AG04450 (cell line): ENCODE measurements around the gene LRIT3. TPM values are rescaled to one million over a fixed set of nuclear protein-coding genes. Genes with fewer than 3 reads are reported as not detected.

ENCODE experiments used
- CTCF ChIA-PET: fragments of 300-600, 350-600 bp; formaldehyde crosslinking; extraction: SDS; loops from one replicate; lab custom pipeline; 2022; ENCODE audit warnings: antibody characterized with exemption, inconsistent platforms; lab: Charles Lee
- POLR2A ChIA-PET: fragments of 350-600 bp; formaldehyde crosslinking; extraction: SDS; loops from one replicate; lab custom pipeline; 2021; ENCODE audit warnings: antibody characterized with exemption, inconsistent platforms; lab: Yijun Ruan, JAX
- DNase-seq: peaks from one replicate; pipeline ENCODE4 v3.0.0-alpha.2; 2011; ENCODE audit warnings: low read depth, low spot score
- H3K27ac ChIP-seq: one replicate; pipeline ENCODE4 v1.5.1; 2012; ENCODE audit warnings: low read depth, low read length, control low read depth
- H3K27me3 ChIP-seq: one replicate; pipeline ENCODE4 v1.6.0; 2012; ENCODE audit warnings: low read length; ENCODE audit not compliant: control insufficient read depth, insufficient read depth
- H3K4me3 ChIP-seq: 2 replicates; pipeline ENCODE4 v1.5.1; 2011; ENCODE audit warnings: mild to moderate bottlenecking, low read depth, low read length, control low read depth
- H3K9me3 ChIP-seq: 2 replicates; pipeline ENCODE4 v1.5.1; 2012; ENCODE audit warnings: low read length; ENCODE audit not compliant: control insufficient read depth, insufficient read depth
- CTCF ChIP-seq: IDR thresholded peaks from 2 replicates; pipeline ENCODE4 v1.5.1; 2011; ENCODE audit warnings: low read depth, low read length, control low read depth, inconsistent platforms
- polyA plus RNA-seq: library from polyadenylated mRNA; depleted of rRNA; stranded (reverse); fragments of >200 nt; gene quantifications from 2 replicates; pipeline ENCODE4 v1.2.3, GENCODE V29; 2011

Gene LRIT3
- polyA plus RNA-seq, 1 experiment = not detected

DNA sequence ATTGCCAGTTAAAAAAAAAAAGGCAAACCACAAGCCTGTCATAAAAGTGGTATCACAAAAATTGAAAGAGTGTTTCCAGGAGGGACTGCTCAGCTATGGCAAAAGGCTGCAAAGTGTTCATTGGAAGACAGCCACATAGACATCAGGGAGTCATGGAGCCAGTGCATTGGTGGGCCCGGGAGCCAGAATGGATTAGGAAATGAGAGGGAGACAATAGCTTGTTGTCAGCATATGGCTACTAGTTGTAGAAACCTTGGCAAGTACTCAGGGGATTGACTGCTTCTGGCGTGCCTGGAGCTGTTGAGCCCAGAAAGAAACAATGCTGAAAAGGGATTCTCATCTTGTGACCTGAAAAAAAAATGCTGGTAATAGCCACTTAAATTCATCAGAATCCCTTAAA, 27.3 kb upstream of the LRIT3 start:
- TF ChIP-seq CTCF = no peak
- Histone ChIP-seq H3K9me3 (peaks cover 2% of the 10 kb centered on the region; the same call in 1 of the 2 replicates), H3K27me3 (no peaks in the 10 kb centered on the region), H3K27ac (no peak overlapping the region), H3K4me3 (no peak overlapping the region)
- POLR2A ChIA-PET = no interaction called here
- DNase-seq = no peak
- CTCF ChIA-PET = interaction anchor here (1.0 kb wide), 1 partner anchor 399 kb away, joined by 3 read pairs; no protein-coding TSS in a partner anchor

GRCh38 chr4:109821185-109821584, 26.7 kb upstream of the LRIT3 start:
- no peak for TF ChIP-seq CTCF
- no peak for DNase-seq
- Histone ChIP-seq H3K27ac (no peak overlapping the region), H3K4me3 (no peak overlapping the region), H3K9me3 (no peaks in the 10 kb centered on the region), H3K27me3 (no peaks in the 10 kb centered on the region)
- ChIA-PET POLR2A (no interaction called here), CTCF (interaction anchor here (1.0 kb wide), 1 partner anchor 399 kb away, joined by 3 read pairs; no protein-coding TSS in a partner anchor)

GRCh38 chr4:109826719-109827118, 21.2 kb upstream of the LRIT3 start:
- ChIA-PET CTCF (interaction anchor here (0.6 to 4.6 kb wide), 20 partner anchors 10 to 417 kb away, joined by 3 to 48 read pairs (median 4); partner anchors contain the start of genes CASP6 and SEC24B), POLR2A (no interaction called here)
- Histone ChIP-seq H3K4me3 (no peak overlapping the region), H3K27me3 (no peaks in the 10 kb centered on the region), H3K9me3 (no peaks in the 10 kb centered on the region), H3K27ac (no peak overlapping the region)
- peak; percentile 67 for TF ChIP-seq CTCF
- DNase-seq = no peak

GRCh38 chr4:109827672-109828071, 20.2 kb upstream of the LRIT3 start, which contains the start of gene RRH:
Gene RRH, plus strand, starts transcription at chr4:109827972. Its CDS starts 56 bp downstream, at chr4:109828028.
- Histone ChIP-seq H3K27me3 (no peaks in the 10 kb centered on the region), H3K4me3 (no peak within 1 kb of the TSS), H3K9me3 (no peaks in the 10 kb centered on the region), H3K27ac (no peak within 1 kb of the TSS)
- TF ChIP-seq CTCF = no peak
- DNase-seq = no peak
- ChIA-PET POLR2A (no interaction called here), CTCF (interaction anchor here (0.6 to 4.6 kb wide), 11 partner anchors 9 to 416 kb away, joined by 3 to 48 read pairs (median 5); partner anchors contain the start of genes CASP6 and SEC24B)

GRCh38 chr4:109833756-109834155, 14.2 kb upstream of the LRIT3 start:
- Histone ChIP-seq H3K4me3 (no peak overlapping the region), H3K27ac (no peak overlapping the region), H3K27me3 (no peaks in the 10 kb centered on the region), H3K9me3 (no peaks in the 10 kb centered on the region)
- POLR2A ChIA-PET = no interaction called here
- CTCF ChIA-PET = no interaction called here
- no peak for DNase-seq
- no peak for TF ChIP-seq CTCF
